Panc1 (cell line): Measurements from ENCODE around the gene CSNK2A1. TPM values are rescaled to one million over a fixed set of nuclear protein-coding genes. Genes with fewer than 3 reads are reported as not detected.

ENCODE experiments used
- ATAC-seq: fragments of 200-7000 bp; cut with Tn5 transposase; 2 replicates; pipeline ENCODE4 v1.9.1; 2020; ENCODE audit warnings: mild to moderate bottlenecking, moderate library complexity
- BruUV-seq: library from RNA; stranded (reverse); fragments of 400-500 nt; replicated peaks from 2 replicates; lab custom pipeline; 2021; lab: Mats Ljungman, UMichigan
- CTCF ChIA-PET: fragments of 300-600 bp; sonication (Branson Sonifier 250); formaldehyde crosslinking; loops from one replicate; lab custom pipeline; 2022; ENCODE audit warnings: antibody characterized with exemption; lab: Charles Lee
- POLR2A ChIA-PET: fragments of 300-600 bp; sonication (Branson Sonifier 250); formaldehyde crosslinking; loops from one replicate; lab custom pipeline; 2022; ENCODE audit warnings: antibody characterized with exemption; lab: Charles Lee
- DNase-seq: peaks from one replicate; pipeline ENCODE4 v3.0.0-alpha.2; 2010; ENCODE audit warnings: low read depth, low spot score
- H3K27ac ChIP-seq: 2 replicates; pipeline ENCODE4 v1.5.1; 2011; ENCODE audit warnings: mild to moderate bottlenecking, low read length, inconsistent platforms
- H3K27me3 ChIP-seq: fragments of 200-500 bp; sonication (Bioruptor generic); 2 replicates; pipeline ENCODE4 v1.6.0; 2014; ENCODE audit warnings: low read length, inconsistent platforms; ENCODE audit not compliant: control insufficient read depth, insufficient read depth
- H3K36me3 ChIP-seq: fragments of 200-500 bp; sonication (Bioruptor generic); 2 replicates; pipeline ENCODE4 v1.5.1; 2014; ENCODE audit warnings: inconsistent platforms, mild to moderate bottlenecking, low read length, moderate library complexity; ENCODE audit not compliant: control insufficient read depth, insufficient read depth
- H3K4me1 ChIP-seq: 2 replicates; pipeline ENCODE4 v1.5.1; 2011; ENCODE audit warnings: inconsistent platforms, mild to moderate bottlenecking, low read length, moderate library complexity; ENCODE audit not compliant: control insufficient read depth, insufficient read depth
- H3K4me3 ChIP-seq, 2 experiments: 2 replicates each; pipeline ENCODE4 v1.5.1; 2011 to 2012; ENCODE audit warnings: low read depth in 2 of 2, low read length in 2 of 2, mild to moderate bottlenecking in 2 of 2, inconsistent platforms in 1 of 2, moderate library complexity in 1 of 2
- H3K9me3 ChIP-seq: fragments of 200-500 bp; sonication (Bioruptor generic); 2 replicates; pipeline ENCODE4 v1.5.1; 2014; ENCODE audit warnings: low read depth, mild to moderate bottlenecking, inconsistent platforms, low read length, moderate library complexity; ENCODE audit not compliant: control insufficient read depth, insufficient read depth
- CTCF ChIP-seq: fragments of 450-650 bp; IDR thresholded peaks from 2 replicates; pipeline ENCODE4 v1.5.1; 2017; ENCODE audit warnings: mild to moderate bottlenecking
- POLR2AphosphoS5 ChIP-seq: IDR thresholded peaks from 2 replicates; pipeline ENCODE4 v1.6.1; 2012; ENCODE audit warnings: mild to moderate bottlenecking, low read depth, low read length, moderate library complexity
- REST ChIP-seq, 2 experiments: IDR thresholded peaks; 2 replicates each; pipeline ENCODE4 v1.6.1; 2011 to 2012; ENCODE audit warnings: low read depth in 2 of 2, control low read depth in 1 of 2, low read length in 1 of 2, mild to moderate bottlenecking in 1 of 2, moderate library complexity in 1 of 2; ENCODE audit not compliant: insufficient read depth in 1 of 2
- SIN3A ChIP-seq: IDR thresholded peaks from 2 replicates; pipeline ENCODE4 v1.6.1; 2012; ENCODE audit warnings: low read depth, mild to moderate bottlenecking, low read length, moderate library complexity, borderline replicate concordance; ENCODE audit not compliant: insufficient read depth
- TCF7L2 ChIP-seq: IDR thresholded peaks from 2 replicates; pipeline ENCODE4 v1.6.1; 2011; ENCODE audit warnings: mild to moderate bottlenecking, low read depth, low read length, inconsistent platforms
- in situ Hi-C: cut with HindIII; loops from 2 replicates; pipeline ENCODE4 v1.10.0; 2016; ENCODE audit warnings: low sequenced_read_pairs, low pct_unique_long_range_greater_than_20kb
- intact Hi-C: fragments of 100-400 bp; cut with micrococcal nuclease; formaldehyde crosslinking; loops from one replicate; pipeline ENCODE4 v1.10.0; 2022; ENCODE audit not compliant: unreplicated experiment
- total RNA-seq: library from RNA; stranded (reverse); gene quantifications from one replicate; pipeline ENCODE4 v1.2.1, GENCODE V29; 2021; ENCODE audit not compliant: unreplicated experiment

The CSNK2A1 gene
- total RNA-seq, 1 experiment from 2014 or later = 191 TPM

- TF ChIP-seq REST (IDR thresholded peaks at IDR 0.05; ENCODE audit: insufficient read depth in 1 of 2, low read depth in 2 of 2, low read length in 1 of 2) (no peak), SIN3A (no peak), CTCF (no peak), TCF7L2 (no peak), POLR2AphosphoS5 (no peak)
- DNase-seq = no peak
- no peaks in the 10 kb centered on the region for H3K9me3 ChIP-seq
- ChIA-PET POLR2A (interaction anchor here (0.6 kb wide), 1 partner anchor 51 kb away, joined by 3 read pairs; no protein-coding TSS in a partner anchor), CTCF (no interaction called here)
- peaks cover 20% of the 10 kb centered on the region for H3K4me1 ChIP-seq
- intact Hi-C loops (no loop called here), in situ Hi-C loops (no loop called here)
- TSS peak; percentile 64 for BruUV-seq
- H3K27me3 ChIP-seq = no peaks in the 10 kb centered on the region
- peak overlapping the region; percentile 60 to 91 for H3K4me3 ChIP-seq
- ATAC-seq = no peak
- H3K36me3 ChIP-seq = no peaks in the 10 kb centered on the region
- peak overlapping the region; percentile 79 for H3K27ac ChIP-seq
These were observed 82.9 kb downstream of the CSNK2A1 start for GRCh38 chr20:460707-461106.

- ChIA-PET POLR2A (interaction anchor here (0.6 kb wide), 3 partner anchors 52 to 1362 kb away, joined by 3 to 9 read pairs (median 4); no protein-coding TSS in a partner anchor), CTCF (interaction anchor here (0.6 kb wide), 1 partner anchor 223 kb away, joined by 9 read pairs; no protein-coding TSS in a partner anchor)
- H3K9me3 ChIP-seq = no peaks in the 10 kb centered on the region
- DNase-seq = no peak
- BruUV-seq = no TSS peak
- TF ChIP-seq CTCF = no peak
- TF ChIP-seq SIN3A = no peak
- TF ChIP-seq REST (IDR thresholded peaks at IDR 0.05; ENCODE audit: insufficient read depth in 1 of 2, low read depth in 2 of 2, low read length in 1 of 2) = no peak
- no peak for TF ChIP-seq TCF7L2
- TF ChIP-seq POLR2AphosphoS5 = no peak
- no peaks in the 10 kb centered on the region for H3K36me3 ChIP-seq
- peaks cover 20% of the 10 kb centered on the region for H3K4me1 ChIP-seq
- ATAC-seq = no peak
- H3K4me3 ChIP-seq = peak overlapping the region; percentile 21 to 60
- H3K27me3 ChIP-seq = no peaks in the 10 kb centered on the region
- H3K27ac ChIP-seq = no peak overlapping the region; the same call in 1 of the 2 replicates
- in situ Hi-C loops = no loop called here
- intact Hi-C loops = no loop called here
These were observed 83.4 kb downstream of the CSNK2A1 start for GRCh38 chr20:460180-460579.
